ENCODE data around the gene RTN4RL1.

The RTN4RL1 gene

GRCh38 chr17:2058586-2059546 is 33.7 kb upstream of the RTN4RL1 start:
- DNase-seq = peak; percentile 68

- DNase-seq = no peak
Observed at GRCh38 chr17:2057760-2058585, 32.8 kb upstream of the RTN4RL1 start.

- no peak for DNase-seq
Observed at GRCh38 chr17:2057175-2057759, 32.1 kb upstream of the RTN4RL1 start.

- DNase-seq = no peak
Observed at GRCh38 chr17:2056206-2057174, 31.4 kb upstream of the RTN4RL1 start.

- no peak for DNase-seq
Observed at GRCh38 chr17:2055292-2056205, 30.4 kb upstream of the RTN4RL1 start.

- peak; percentile 79 for DNase-seq
Observed at GRCh38 chr17:2054512-2055291, 29.6 kb upstream of the RTN4RL1 start, which contains the start of gene HIC1. Gene HIC1 (plus strand): TSS chr17:2055103. CDS start chr17:2056691, 1,588 bp downstream.

- DNase-seq = no peak
Observed at GRCh38 chr17:2054262-2054511, 29.1 kb upstream of the RTN4RL1 start.

GRCh38 chr17:2053380-2054261 is 28.5 kb upstream of the RTN4RL1 start:
- peak; percentile 77 for DNase-seq

GRCh38 chr17:2051933-2052559 is 26.9 kb upstream of the RTN4RL1 start:
- DNase-seq = no peak

- DNase-seq = no peak
Observed at GRCh38 chr17:2051061-2051932, 26.2 kb upstream of the RTN4RL1 start.

GRCh38 chr17:2050300-2051060 is 25.3 kb upstream of the RTN4RL1 start:
- DNase-seq = peak; percentile 76

- peak; percentile 89 for DNase-seq
Observed at GRCh38 chr17:2049333-2050299, 24.5 kb upstream of the RTN4RL1 start.

GRCh38 chr17:2048805-2049204 is 23.7 kb upstream of the RTN4RL1 start:
- no peak for DNase-seq

- no peak for DNase-seq
Observed at GRCh38 chr17:2047590-2047989, 22.5 kb upstream of the RTN4RL1 start.

- DNase-seq = no peak
Observed at GRCh38 chr17:2044263-2044894, 19.2 kb upstream of the RTN4RL1 start.
